Immature natural killer cell (primary cell): Measurements from ENCODE around the gene TRAF3IP1. TPM values are rescaled to one million over a fixed set of nuclear protein-coding genes. Genes with fewer than 3 reads are reported as not detected.
A peak's percentile ranks its signal among the peaks of the same experiment; 100 is the strongest.
"Not testable (repeated sequence)": the region's sequence is repeated elsewhere in the genome, so short reads cannot be mapped to it uniquely, and the experiment has no call there.

Source experiments
- DNase-seq, 3 donors: peaks; one replicate each; pipeline ENCODE4 v3.0.0; 2022; ENCODE audit warnings: mixed read lengths in 1 of 3
- H3K27ac Mint-ChIP-seq, 6 donors: one replicate each; pipeline ENCODE4 v1.8.0; 2020; ENCODE audit warnings: mixed read lengths in 6 of 6, mild to moderate bottlenecking in 5 of 6, inconsistent platforms in 4 of 6, moderate library complexity in 3 of 6
- H3K27me3 Mint-ChIP-seq, 3 donors: one replicate each; pipeline ENCODE4 v1.8.0; 2020 to 2021; ENCODE audit warnings: low read depth in 3 of 3, mild to moderate bottlenecking in 3 of 3, mixed read lengths in 3 of 3, moderate library complexity in 3 of 3, inconsistent platforms in 1 of 3
- H3K36me3 Mint-ChIP-seq, 3 donors: one replicate each; pipeline ENCODE4 v1.8.0; 2020; ENCODE audit warnings: mixed read lengths in 3 of 3, inconsistent platforms in 2 of 3, mild to moderate bottlenecking in 2 of 3
- H3K4me1 Mint-ChIP-seq, 2 donors: one replicate each; pipeline ENCODE4 v1.8.0; 2020; ENCODE audit warnings: inconsistent platforms in 2 of 2, mild to moderate bottlenecking in 2 of 2, mixed read lengths in 2 of 2, moderate library complexity in 1 of 2
- H3K4me3 Mint-ChIP-seq, 5 donors: one replicate each; pipeline ENCODE4 v1.8.0; 2020; ENCODE audit warnings: mild to moderate bottlenecking in 5 of 5, mixed read lengths in 5 of 5, inconsistent platforms in 3 of 5, moderate library complexity in 3 of 5
- H3K9me3 Mint-ChIP-seq, 6 donors: one replicate each; pipeline ENCODE4 v1.8.0; 2020; ENCODE audit warnings: mild to moderate bottlenecking in 6 of 6, mixed read lengths in 6 of 6, inconsistent platforms in 4 of 6, moderate library complexity in 3 of 6
- polyA plus RNA-seq, 3 donors: library from polyadenylated mRNA; unstranded; fragments of 300-500 nt; fragmentation: Illumina TruSeq; gene quantifications; one replicate each; pipeline ENCODE4 v1.2.3, GENCODE V29; 2021

Gene TRAF3IP1
- polyA plus RNA-seq, 3 donors from 2014 or later: 1.9 to 7.0 (median 2.2) TPM

- Mint-ChIP-seq H3K27ac (peak overlapping the region in 5 of 6 donors; percentile 0 to 63 (median 31)), H3K4me3 (no peak overlapping the region), H3K4me1 (peaks cover 53 to 89% of the 10 kb centered on the region in 2 donors), H3K27me3 (no peaks in the 10 kb centered on the region), H3K36me3 (peaks cover 24 to 39% (median 27%) of the 10 kb centered on the region in 3 donors), H3K9me3 (no peaks in the 10 kb centered on the region)
- no peak for DNase-seq
These were observed 113.9 kb downstream of the TRAF3IP1 start for GRCh38 chr2:238433941-238434845.

DNA sequence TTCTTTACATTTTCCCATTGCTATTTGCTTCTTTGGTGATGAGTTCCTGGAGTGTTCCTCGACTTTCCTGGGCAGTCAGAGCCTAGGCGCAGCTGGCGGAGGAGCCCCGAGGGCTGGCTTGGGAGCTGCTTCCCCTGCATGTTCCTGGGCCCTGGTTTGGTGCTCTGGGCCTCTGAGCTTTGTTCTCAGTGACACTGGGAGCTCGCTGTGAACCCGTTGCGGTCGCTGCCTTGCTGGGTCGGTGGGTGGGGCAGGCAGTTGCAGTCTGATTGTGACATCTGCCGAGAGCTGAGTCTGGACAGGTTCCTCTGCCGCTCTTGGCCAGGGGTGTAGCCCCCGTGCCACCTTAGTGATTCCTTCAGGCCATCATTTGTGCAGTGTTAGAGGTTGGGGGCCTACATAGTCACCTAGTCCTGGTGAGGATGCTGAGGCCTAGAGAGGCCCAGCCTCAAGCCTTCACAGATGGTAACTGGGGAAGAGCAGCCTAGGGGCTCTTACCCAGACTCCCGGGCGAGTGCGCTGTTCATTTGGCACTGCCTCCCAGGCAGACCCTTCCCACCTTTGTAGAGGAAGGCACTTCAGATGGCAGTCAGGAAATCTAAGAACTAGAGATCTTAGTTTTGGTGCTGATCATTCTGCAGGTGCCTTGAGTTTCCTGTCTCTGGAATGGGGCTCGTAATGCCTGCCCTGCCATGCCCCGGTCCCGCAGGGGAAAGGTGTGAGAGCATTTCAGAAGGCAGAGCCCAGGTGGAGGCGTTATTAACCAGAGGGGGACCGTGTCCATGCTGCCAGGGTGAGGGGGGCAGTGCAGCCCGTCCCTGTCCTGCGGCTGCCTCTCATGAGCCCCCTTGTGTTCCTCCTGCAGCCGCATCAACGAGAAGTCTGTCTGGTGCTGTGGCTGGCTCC, 114.8 kb downstream of the TRAF3IP1 start:
- Mint-ChIP-seq H3K4me1 (peaks cover 55 to 89% of the 10 kb centered on the region in 2 donors), H3K27me3 (no peaks in the 10 kb centered on the region), H3K9me3 (no peaks in the 10 kb centered on the region), H3K36me3 (peaks cover 25 to 42% (median 28%) of the 10 kb centered on the region in 3 donors), H3K27ac (peak overlapping the region in 2 of 6 donors; percentile 20 to 63), H3K4me3 (no peak overlapping the region)
- DNase-seq: no peak

GRCh38 chr2:238435752-238436096, 115.4 kb downstream of the TRAF3IP1 start:
- no peaks in the 10 kb centered on the region for H3K27me3 Mint-ChIP-seq
- DNase-seq: no peak
- H3K4me3 Mint-ChIP-seq: no peak overlapping the region
- H3K36me3 Mint-ChIP-seq: peaks cover 22 to 37% (median 23%) of the 10 kb centered on the region in 3 donors
- peaks cover 52 to 89% of the 10 kb centered on the region in 2 donors for H3K4me1 Mint-ChIP-seq
- peak overlapping the region in 1 of 6 donors; percentile 2 for H3K27ac Mint-ChIP-seq
- no peaks in the 10 kb centered on the region for H3K9me3 Mint-ChIP-seq

DNA sequence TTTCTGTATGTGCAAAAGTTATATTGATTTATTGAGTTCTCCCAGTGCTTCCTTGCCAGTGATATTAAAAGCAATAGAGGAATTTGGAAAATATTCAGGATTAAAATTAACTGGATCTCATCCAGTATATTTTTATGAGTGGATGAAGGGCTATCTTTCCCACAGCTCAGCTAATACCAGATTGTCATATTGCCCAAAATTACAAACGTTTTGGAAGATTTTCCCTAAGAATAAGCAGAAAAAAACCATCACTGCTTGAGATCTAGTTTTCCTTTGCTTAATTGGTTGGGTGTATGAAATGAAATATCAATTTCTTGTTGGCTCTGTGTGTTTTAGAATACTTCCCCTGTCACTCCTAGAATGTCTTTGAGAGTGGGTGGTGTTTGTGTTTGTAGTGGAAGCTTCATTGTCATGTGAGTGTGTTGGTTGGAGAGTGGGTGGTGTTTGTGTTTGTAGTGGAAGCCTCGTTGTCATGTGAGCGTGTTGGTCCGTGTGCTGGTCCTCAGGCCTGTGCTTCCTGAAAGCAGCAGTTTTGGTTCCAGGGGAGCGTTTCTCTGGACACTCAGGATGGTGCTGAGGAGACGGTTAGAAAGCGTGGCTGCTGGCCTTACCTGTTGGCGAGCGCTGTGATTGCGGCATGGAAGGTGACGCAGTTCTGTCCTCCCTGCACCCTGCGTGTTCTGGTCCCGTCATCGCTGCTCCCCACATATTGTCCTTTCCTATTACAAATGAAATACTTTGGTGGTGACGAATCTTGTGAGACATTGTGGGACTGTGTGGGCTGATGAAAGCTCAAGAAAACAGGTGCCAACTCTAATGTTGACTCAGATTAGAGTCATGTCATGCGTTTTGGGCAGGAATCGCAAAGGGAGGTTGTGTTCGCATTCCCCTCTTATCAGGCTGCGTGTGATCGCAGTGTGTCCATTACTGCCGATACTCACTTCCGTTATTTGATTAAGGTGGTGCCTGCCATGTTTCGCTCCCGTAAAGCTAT, 118.8 kb downstream of the TRAF3IP1 start:
- H3K27me3 Mint-ChIP-seq: peaks cover 0 to 1% (median 0%) of the 10 kb centered on the region in 3 donors
- peaks cover 21 to 31% (median 21%) of the 10 kb centered on the region in 3 donors for H3K36me3 Mint-ChIP-seq
- H3K9me3 Mint-ChIP-seq: no peaks in the 10 kb centered on the region
- peak overlapping the region in 1 of 5 donors; percentile 59 for H3K4me3 Mint-ChIP-seq
- DNase-seq: no peak
- peak overlapping the region in 5 of 6 donors; percentile 13 to 65 (median 49) for H3K27ac Mint-ChIP-seq
- H3K4me1 Mint-ChIP-seq: peaks cover 46 to 91% of the 10 kb centered on the region in 2 donors

GRCh38 chr2:238439917-238440316, 119.6 kb downstream of the TRAF3IP1 start:
- Mint-ChIP-seq H3K4me1 (peaks cover 45 to 90% of the 10 kb centered on the region in 2 donors), H3K27me3 (peaks cover 0 to 1% (median 0%) of the 10 kb centered on the region in 3 donors), H3K9me3 (no peaks in the 10 kb centered on the region), H3K27ac (peak overlapping the region in 3 of 6 donors; percentile 5 to 65 (median 51)), H3K4me3 (peak overlapping the region in 1 of 5 donors; percentile 50), H3K36me3 (peaks cover 19 to 32% (median 19%) of the 10 kb centered on the region in 3 donors)
- no peak for DNase-seq

DNA sequence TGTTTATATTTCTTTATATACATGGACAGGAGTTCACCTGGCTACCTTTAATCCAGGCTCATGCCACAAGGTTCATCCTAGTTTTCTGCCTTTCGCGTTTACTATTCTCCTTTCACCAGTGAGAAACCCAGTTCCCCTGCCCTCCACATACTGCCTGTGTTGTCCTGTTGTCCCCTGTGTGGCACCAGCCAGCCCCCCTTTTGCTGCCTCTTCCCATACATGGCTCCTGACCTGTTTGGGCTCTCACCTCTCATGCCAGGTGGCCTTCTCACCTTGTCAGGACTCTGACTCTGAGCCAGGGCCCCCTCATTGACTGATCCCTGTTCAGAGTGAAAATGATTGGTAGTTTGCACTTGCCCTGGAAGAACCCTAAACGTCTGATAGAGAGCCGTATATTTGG, 120.0 kb downstream of the TRAF3IP1 start:
- H3K4me3 Mint-ChIP-seq: peak overlapping the region in 1 of 5 donors; percentile 41
- H3K27ac Mint-ChIP-seq: peak overlapping the region in 5 of 6 donors; percentile 4 to 65 (median 55)
- peaks cover 19 to 36% (median 23%) of the 10 kb centered on the region in 3 donors for H3K36me3 Mint-ChIP-seq
- H3K4me1 Mint-ChIP-seq: peaks cover 47 to 92% of the 10 kb centered on the region in 2 donors
- H3K9me3 Mint-ChIP-seq: no peaks in the 10 kb centered on the region
- no peak for DNase-seq
- H3K27me3 Mint-ChIP-seq: peaks cover 0 to 1% (median 0%) of the 10 kb centered on the region in 3 donors

DNA sequence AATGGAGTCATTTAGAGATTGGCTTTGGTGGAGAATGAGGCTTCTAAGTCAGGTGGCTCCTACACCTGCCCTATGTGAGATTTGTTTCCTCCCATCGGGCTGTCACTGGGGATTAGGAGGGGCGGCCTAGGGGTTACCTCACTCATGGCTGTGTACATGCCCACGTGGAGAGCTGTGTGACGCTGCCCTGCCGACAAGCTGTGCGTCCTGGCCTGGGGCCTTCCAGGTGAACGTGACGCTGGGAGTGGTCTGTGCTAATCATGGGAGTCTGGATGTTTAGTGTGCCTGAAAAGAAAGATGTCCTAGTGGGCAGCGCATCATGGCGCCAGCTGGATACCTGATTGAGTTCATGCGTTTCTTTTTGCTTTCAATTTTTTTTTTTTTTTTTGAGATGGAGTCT, 120.4 kb downstream of the TRAF3IP1 start:
- DNase-seq: no peak
- Mint-ChIP-seq H3K4me3 (peak overlapping the region in 1 of 5 donors; percentile 41), H3K9me3 (no peaks in the 10 kb centered on the region), H3K36me3 (peaks cover 19 to 40% (median 25%) of the 10 kb centered on the region in 3 donors), H3K27ac (peak overlapping the region in 4 of 6 donors; percentile 28 to 65 (median 60)), H3K27me3 (peaks cover 0 to 1% (median 0%) of the 10 kb centered on the region in 3 donors), H3K4me1 (peaks cover 47 to 94% of the 10 kb centered on the region in 2 donors)

GRCh38 chr2:238441262-238442114, 121.2 kb downstream of the TRAF3IP1 start:
- Mint-ChIP-seq H3K27ac (peak overlapping the region in 4 of 6 donors; percentile 4 to 55 (median 23)), H3K4me3 (no peak overlapping the region), H3K27me3 (peaks cover 0 to 1% (median 0%) of the 10 kb centered on the region in 3 donors), H3K4me1 (peaks cover 47 to 92% of the 10 kb centered on the region in 2 donors), H3K36me3 (peaks cover 15 to 39% (median 25%) of the 10 kb centered on the region in 3 donors), H3K9me3 (no peaks in the 10 kb centered on the region)
- DNase-seq: no peak

GRCh38 chr2:238442257-238442656, 121.9 kb downstream of the TRAF3IP1 start:
- not testable (repeated sequence) for H3K4me3 Mint-ChIP-seq, H3K27me3 Mint-ChIP-seq, DNase-seq, H3K9me3 Mint-ChIP-seq
- peak overlapping the region in 2 of 6 donors; percentile 22 to 50 for H3K27ac Mint-ChIP-seq
- H3K36me3 Mint-ChIP-seq: peaks cover 19 to 39% (median 29%) of the 10 kb centered on the region in 3 donors
- H3K4me1 Mint-ChIP-seq: peaks cover 43 to 86% of the 10 kb centered on the region in 2 donors

DNA sequence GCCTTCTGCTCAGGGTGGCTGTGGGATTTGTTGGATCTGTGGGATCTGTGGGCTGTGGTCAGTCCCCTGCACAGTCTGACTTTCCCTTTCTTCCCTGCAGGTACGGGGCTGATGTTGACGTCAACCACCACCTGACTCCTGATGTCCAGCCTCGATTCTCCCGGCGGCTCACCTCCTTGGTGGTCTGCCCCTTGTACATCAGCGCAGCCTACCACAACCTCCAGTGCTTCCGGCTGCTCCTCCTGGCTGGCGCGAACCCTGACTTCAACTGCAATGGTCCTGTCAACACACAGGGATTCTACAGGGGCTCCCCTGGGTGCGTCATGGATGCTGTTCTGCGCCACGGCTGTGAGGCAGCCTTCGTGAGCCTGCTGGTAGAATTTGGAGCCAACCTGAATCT, 123.9 kb downstream of the TRAF3IP1 start:
- H3K9me3 Mint-ChIP-seq: no peaks in the 10 kb centered on the region
- no peak overlapping the region for H3K4me3 Mint-ChIP-seq
- peaks cover 12 to 38% (median 26%) of the 10 kb centered on the region in 3 donors for H3K36me3 Mint-ChIP-seq
- peaks cover 0 to 1% (median 0%) of the 10 kb centered on the region in 3 donors for H3K27me3 Mint-ChIP-seq
- peaks cover 37 to 69% of the 10 kb centered on the region in 2 donors for H3K4me1 Mint-ChIP-seq
- DNase-seq: no peak
- no peak overlapping the region for H3K27ac Mint-ChIP-seq

- peaks cover 27 to 62% of the 10 kb centered on the region in 2 donors for H3K4me1 Mint-ChIP-seq
- no peak for DNase-seq
- peaks cover 0 to 1% (median 0%) of the 10 kb centered on the region in 3 donors for H3K27me3 Mint-ChIP-seq
- H3K27ac Mint-ChIP-seq: peak overlapping the region in 1 of 6 donors; percentile 10
- no peaks in the 10 kb centered on the region for H3K9me3 Mint-ChIP-seq
- H3K36me3 Mint-ChIP-seq: peaks cover 14 to 41% (median 30%) of the 10 kb centered on the region in 3 donors
- H3K4me3 Mint-ChIP-seq: no peak overlapping the region
These were observed 125.3 kb downstream of the TRAF3IP1 start for GRCh38 chr2:238445409-238446190.
